ENCODE data around the gene GPR45. TPM values are rescaled to one million over a fixed set of nuclear protein-coding genes. Genes with fewer than 3 reads are reported as not detected.

The GPR45 gene
- polyA plus RNA-seq, 6 donors from 2014 or later, result not detected

Other genes starting within 250 kb of the GPR45 start
- gene MRPS9, start 203.7 kb upstream of the GPR45 start, polyA plus RNA-seq (ENCODE audit: low read depth in 6 of 6), result 10 to 100 TPM; 12.9 to 24.9 (median 19.2) TPM
- gene TGFBRAP1, start 88.0 kb downstream of the GPR45 start, polyA plus RNA-seq (ENCODE audit: low read depth in 6 of 6), result 10 to 100 TPM; 17.2 to 31.2 (median 20.5) TPM
- 10 to 100 TPM; 12.0 to 16.3 (median 12.7) TPM for gene C2orf49, start 95.8 kb downstream of the GPR45 start, polyA plus RNA-seq (ENCODE audit: low read depth in 6 of 6)
- under 1 TPM in 4 of 6 donors, not detected in 2; 0.05 to 0.39 (median 0.24) TPM for gene FHL2, start 157.3 kb downstream of the GPR45 start, polyA plus RNA-seq (ENCODE audit: low read depth in 6 of 6)